Transverse colon (tissue), 4 donors: Measurements from ENCODE around the gene PPFIA4. TPM values are rescaled to one million over a fixed set of nuclear protein-coding genes. Genes with fewer than 3 reads are reported as not detected.

Experiments
- DNase-seq: peaks from one replicate; pipeline ENCODE4 v3.0.0-alpha.2; 2019
- H3K27ac ChIP-seq, 4 donors: fragments of 200-600 bp; sonication (generic); 2 replicates each; pipeline ENCODE4 v1.5.1; 2016 to 2018; ENCODE audit warnings: inconsistent platforms in 4 of 4
- H3K27me3 ChIP-seq: fragments of 200-600 bp; sonication (generic); 2 replicates; pipeline ENCODE4 v1.5.1; 2017; ENCODE audit warnings: inconsistent platforms
- H3K36me3 ChIP-seq, 4 donors: fragments of 200-600 bp; sonication (generic); 2 replicates each; pipeline ENCODE4 v1.5.1; 2017 to 2019; ENCODE audit warnings: inconsistent platforms in 4 of 4
- H3K4me1 ChIP-seq, 4 donors: fragments of 200-600 bp; sonication (generic); 2 replicates each; pipeline ENCODE4 v1.5.1; 2017 to 2020; ENCODE audit warnings: inconsistent platforms in 4 of 4
- H3K4me3 ChIP-seq, 4 donors: fragments of 200-600 bp; sonication (generic); 1 replicate in 1 of 4; 2 replicates in 3 of 4; pipeline versions ENCODE4 v1.5.1 to v1.6.1; 2017 to 2019; ENCODE audit warnings: inconsistent platforms in 4 of 4
- H3K9me3 ChIP-seq, 2 donors: fragments of 200-600 bp; sonication (generic); 2 replicates each; pipeline ENCODE4 v1.5.1; 2017 to 2019; ENCODE audit warnings: inconsistent platforms in 2 of 2
- CTCF ChIP-seq, 5 experiments: fragments of 200-600 bp in 3 of 5; fragments of 450-650 bp in 2 of 5; sonication (generic) in 3 of 5; IDR thresholded peaks; 1 replicate in 2 of 5; 2 replicates in 3 of 5; pipeline ENCODE4 v1.5.1; 2016 to 2017; ENCODE audit warnings: antibody characterized with exemption in 5 of 5, inconsistent platforms in 3 of 5, mild to moderate bottlenecking in 2 of 5, moderate library complexity in 1 of 5
- EP300 ChIP-seq: sonication (generic); formaldehyde crosslinking; IDR thresholded peaks from one replicate; pipeline ENCODE4 v1.6.1; 2017; ENCODE audit warnings: antibody characterized with exemption, low read depth
- POLR2A ChIP-seq: fragments of 450-650 bp; IDR thresholded peaks from one replicate; pipeline ENCODE4 v1.6.1; 2016; ENCODE audit warnings: antibody characterized with exemption, mild to moderate bottlenecking, moderate library complexity
- POLR2AphosphoS5 ChIP-seq, 3 donors: sonication (generic); formaldehyde crosslinking; IDR thresholded peaks; one replicate each; pipeline ENCODE4 v1.6.1; 2016; ENCODE audit warnings: antibody characterized with exemption in 3 of 3
- WGBS, 2 donors: methylation state at CpG; one replicate each; pipeline ENCODE4 v1.1.5; 2018; ENCODE audit warnings: low coverage in 1 of 2; 5-methylcytosine and 5-hydroxymethylcytosine counted together
- in situ Hi-C, 4 donors: fragments of 200-750 bp; cut with MboI; loops; one replicate each; pipeline versions ENCODE4 v1.15.0 to v1.15.1; 2017; ENCODE audit warnings: low sequenced_read_pairs in 3 of 4, low pct_ligation_motif_present in 1 of 4, low pct_unique_long_range_greater_than_20kb in 1 of 4
- intact Hi-C: fragments of 100-400 bp; cut with DNase I; formaldehyde crosslinking; loops from one replicate; pipeline ENCODE4 v1.15.1; 2023; ENCODE audit warnings: low total_unique reads
- total RNA-seq, 4 donors: library from RNA; depleted of rRNA; stranded (reverse); fragments of >200 nt; gene quantifications; one replicate each; pipeline ENCODE4 v1.1.0, GENCODE V29; 2016

The PPFIA4 gene
- total RNA-seq, 4 donors from 2014 or later, result 0.41 to 1.1 (median 0.48) TPM; not detected in 1

DNA sequence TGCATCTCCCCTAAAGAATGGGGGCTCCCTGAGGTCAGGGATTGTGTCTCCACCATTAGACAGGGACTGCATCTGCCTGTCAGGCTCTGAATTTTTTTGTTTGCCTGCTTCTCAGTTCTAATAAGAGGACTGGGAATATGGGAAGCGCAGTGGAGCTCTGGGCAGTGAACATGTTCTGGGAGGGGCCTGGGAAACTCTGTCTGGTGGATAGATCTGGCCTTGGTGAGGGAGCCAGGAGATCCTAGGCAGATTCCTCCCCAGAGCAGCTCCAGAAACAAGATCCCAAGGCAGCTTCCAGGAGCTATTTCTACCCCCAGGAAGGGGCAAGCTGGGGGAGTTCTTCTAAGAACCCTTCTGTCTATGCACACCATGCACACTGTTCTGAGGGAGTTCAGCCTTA is 72.2 kb downstream of the PPFIA4 start:
- in situ Hi-C loops (no loop called here), intact Hi-C loops (no loop called here)
- WGBS, 2 donors, result 75% methylated on average over 1 of the region's 1 CpG; no CpG with 5 or more reads in 1 of the 2 donors
- Histone ChIP-seq H3K4me3 (no peak overlapping the region), H3K9me3 (peaks cover 9 to 14% of the 10 kb centered on the region in 2 donors), H3K27me3 (no peaks in the 10 kb centered on the region), H3K4me1 (no peaks in the 10 kb centered on the region), H3K36me3 (no peaks in the 10 kb centered on the region), H3K27ac (no peak overlapping the region)
- TF ChIP-seq POLR2AphosphoS5 (IDR thresholded peaks at IDR 0.05) (no peak), CTCF (IDR thresholded peaks at IDR 0.05) (no peak), EP300 (no peak), POLR2A (no peak)
- DNase-seq, result no peak

- H3K4me3 ChIP-seq, result no peak overlapping the region
- TF ChIP-seq CTCF (IDR thresholded peaks at IDR 0.05) (no peak), EP300 (no peak), POLR2A (no peak), POLR2AphosphoS5 (IDR thresholded peaks at IDR 0.05) (no peak)
- H3K4me1 ChIP-seq, result no peaks in the 10 kb centered on the region
- no peak overlapping the region for H3K27ac ChIP-seq
- intact Hi-C loops, result no loop called here
- DNase-seq, result no peak
- peaks cover 9 to 14% of the 10 kb centered on the region in 2 donors for H3K9me3 ChIP-seq
- WGBS, 2 donors, result 71 to 83% methylated on average over 3 to 8 of the region's 8 CpGs
- H3K36me3 ChIP-seq, result no peaks in the 10 kb centered on the region
- in situ Hi-C loops, result no loop called here
- no peaks in the 10 kb centered on the region for H3K27me3 ChIP-seq
Observed at GRCh38 chr1:203098914-203099520, 72.7 kb downstream of the PPFIA4 start.

DNA sequence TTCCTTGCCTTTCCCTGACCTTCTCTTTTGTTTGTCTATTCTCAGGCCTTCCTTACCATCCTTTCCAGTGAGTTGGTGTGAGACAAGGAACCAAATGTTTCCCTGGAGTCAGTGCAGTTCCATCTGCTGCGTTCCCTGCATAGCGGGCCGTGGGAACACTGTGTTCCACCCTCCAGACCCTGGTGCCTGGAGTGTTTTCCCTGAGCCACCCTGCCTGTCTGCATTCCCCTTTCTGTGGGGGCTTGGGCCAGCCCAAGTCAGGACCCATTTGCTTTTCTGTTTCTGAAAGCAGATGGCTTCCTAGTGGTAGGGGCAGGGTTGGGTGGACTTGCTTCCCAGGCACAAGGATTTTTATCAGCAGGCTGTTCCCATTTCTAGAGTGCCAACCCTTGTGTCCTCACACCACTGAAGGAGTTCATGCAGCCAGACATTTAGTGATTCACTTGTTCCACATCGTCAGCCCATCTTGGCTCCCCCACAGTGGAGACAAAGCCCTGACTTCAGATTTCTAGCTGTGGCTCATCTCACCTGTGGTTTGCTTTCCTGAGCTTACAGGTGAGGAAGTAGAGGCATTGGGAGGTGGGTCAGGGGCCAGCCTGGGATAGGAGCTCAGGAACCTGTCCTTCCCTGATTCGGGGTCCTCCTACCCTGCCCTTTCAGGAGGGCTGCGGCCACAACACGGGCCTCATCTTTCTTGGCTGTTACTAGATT is 73.7 kb downstream of the PPFIA4 start:
- no peaks in the 10 kb centered on the region for H3K36me3 ChIP-seq
- in situ Hi-C loops, result no loop called here
- H3K27ac ChIP-seq, result no peak overlapping the region
- H3K27me3 ChIP-seq, result no peaks in the 10 kb centered on the region
- WGBS, 2 donors, result 78% methylated on average over 7 of the region's 7 CpGs; no CpG with 5 or more reads in 1 of the 2 donors
- intact Hi-C loops, result no loop called here
- H3K4me1 ChIP-seq, result no peaks in the 10 kb centered on the region
- no peak for DNase-seq
- TF ChIP-seq POLR2A, result no peak
- no peak for TF ChIP-seq POLR2AphosphoS5 (IDR thresholded peaks at IDR 0.05)
- no peak for TF ChIP-seq EP300
- no peak for TF ChIP-seq CTCF (IDR thresholded peaks at IDR 0.05)
- peaks cover 5 to 9% of the 10 kb centered on the region in 2 donors for H3K9me3 ChIP-seq
- no peak overlapping the region for H3K4me3 ChIP-seq

GRCh38 chr1:203100516-203100869 is 74.2 kb downstream of the PPFIA4 start:
- TF ChIP-seq CTCF (IDR thresholded peaks at IDR 0.05) (no peak), EP300 (no peak), POLR2A (no peak), POLR2AphosphoS5 (IDR thresholded peaks at IDR 0.05) (no peak)
- no peak overlapping the region for H3K27ac ChIP-seq
- no peaks in the 10 kb centered on the region for H3K36me3 ChIP-seq
- intact Hi-C loops (no loop called here), in situ Hi-C loops (no loop called here)
- H3K4me3 ChIP-seq, result no peak overlapping the region
- H3K9me3 ChIP-seq, result peaks cover 3 to 4% of the 10 kb centered on the region in 2 donors
- no peaks in the 10 kb centered on the region for H3K27me3 ChIP-seq
- no peaks in the 10 kb centered on the region for H3K4me1 ChIP-seq
- no peak for DNase-seq
